Esophagus muscularis mucosa (tissue), 3 donors: ENCODE data around the gene FBXO24.

Source experiments
- CTCF ChIP-seq, 3 experiments: fragments of 200-600 bp in 2 of 3; fragments of 450-650 bp in 1 of 3; sonication (generic) in 2 of 3; IDR thresholded peaks; one replicate each; pipeline ENCODE4 v1.5.1; 2017 to 2019; ENCODE audit warnings: antibody characterized with exemption in 3 of 3, mild to moderate bottlenecking in 2 of 3, moderate library complexity in 1 of 3
- POLR2A ChIP-seq: fragments of 450-650 bp; IDR thresholded peaks from one replicate; pipeline ENCODE4 v1.6.1; 2017; ENCODE audit warnings: antibody characterized with exemption, moderate library complexity, mild to moderate bottlenecking, low read depth

DNA sequence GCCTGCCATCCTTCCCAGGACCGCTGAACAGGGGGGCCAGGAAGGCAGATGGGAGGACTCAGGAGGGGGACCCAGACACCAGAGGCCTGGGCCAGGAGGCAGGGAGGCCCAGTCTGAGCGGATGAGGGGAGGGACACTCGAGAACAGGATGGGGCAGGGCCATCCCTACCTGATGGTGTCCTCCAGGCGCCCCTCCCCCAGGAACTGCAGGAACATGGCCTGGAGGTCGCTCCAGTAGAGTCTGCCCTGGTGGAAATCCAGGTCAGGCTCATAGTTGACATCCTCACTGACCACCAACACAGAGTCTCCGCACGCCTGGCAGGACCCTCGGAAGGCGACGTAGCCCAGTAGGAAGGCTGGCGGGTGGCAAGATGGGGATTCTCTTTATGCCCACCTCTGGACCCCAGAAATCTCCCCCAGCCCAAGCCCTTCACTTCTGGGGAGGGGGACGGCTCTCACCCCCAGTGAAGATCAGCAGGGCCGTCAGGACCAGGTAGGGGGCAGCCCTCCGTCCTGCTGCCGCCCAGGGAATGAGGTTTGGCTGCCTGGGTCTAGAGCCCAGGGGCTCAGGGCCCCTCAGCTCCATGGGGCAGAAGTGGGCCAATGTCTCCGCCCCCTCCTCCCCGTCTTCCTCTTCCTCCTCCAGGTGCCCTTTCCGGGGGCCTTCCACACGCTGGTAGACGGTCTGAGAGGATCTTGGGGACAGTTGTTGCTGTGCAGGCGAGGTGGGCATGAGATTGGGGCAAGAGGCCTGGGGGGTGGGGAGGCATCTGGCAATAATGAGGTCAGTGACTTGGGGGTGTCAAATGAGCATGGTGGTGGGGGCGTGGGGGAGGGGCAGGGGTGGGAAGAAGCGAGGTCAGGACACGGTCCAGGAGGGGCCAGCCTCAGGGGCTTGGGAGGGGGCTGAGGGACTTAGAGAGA, 54.7 kb downstream of the FBXO24 start:
- TF ChIP-seq POLR2A: no peak
- TF ChIP-seq CTCF (IDR thresholded peaks at IDR 0.05): no peak
